HG03520 (cell line): Measurements from ENCODE around the gene FOXJ2.
"Not testable (repeated sequence)": the region's sequence is repeated elsewhere in the genome, so short reads cannot be mapped to it uniquely, and the experiment has no call there.

Source experiments
- ATAC-seq: cut with Tn5 transposase; IDR thresholded peaks from one replicate; pipeline ENCODE4 v1.9.1; 2021; ENCODE audit warnings: mild to moderate bottlenecking, moderate library complexity; ENCODE audit not compliant: unreplicated experiment

The FOXJ2 gene

GRCh38 chr12:8058506-8058905, 26.0 kb downstream of the FOXJ2 start:
- no peak for ATAC-seq

GRCh38 chr12:8064131-8064530, 31.6 kb downstream of the FOXJ2 start:
- ATAC-seq: no peak

- peak; percentile 51 for ATAC-seq
Measured at GRCh38 chr12:8065991-8066594, 33.6 kb downstream of the FOXJ2 start, which contains the start of gene C3AR1. Gene C3AR1 (minus strand): TSS chr12:8066359. CDS start chr12:8060185, 6,174 bp downstream.

- no peak for ATAC-seq
Measured at GRCh38 chr12:8069582-8069981, 37.1 kb downstream of the FOXJ2 start.

DNA sequence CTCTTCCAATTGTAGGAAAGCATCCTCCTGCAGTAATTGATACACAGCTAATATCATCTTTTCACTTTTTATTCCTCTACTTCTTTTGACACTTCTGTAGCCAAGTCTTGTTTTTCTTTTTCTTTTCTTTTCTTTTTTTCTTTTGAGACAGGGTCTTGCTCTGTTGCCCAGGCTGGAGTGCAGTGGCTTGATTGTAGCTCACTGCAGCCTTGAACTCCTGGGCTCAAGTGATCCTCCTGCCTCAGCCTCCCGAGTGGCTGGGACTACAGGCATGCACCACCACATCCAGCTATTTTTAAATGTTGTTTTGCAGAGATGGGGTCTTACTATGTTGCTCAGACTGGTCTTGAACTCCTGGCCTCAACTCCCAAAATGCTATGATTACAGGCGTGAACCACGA, 39.3 kb downstream of the FOXJ2 start:
- ATAC-seq: not testable (repeated sequence)

- no peak for ATAC-seq
Measured at GRCh38 chr12:8075935-8076334, 43.4 kb downstream of the FOXJ2 start.

- no peak for ATAC-seq
Measured at GRCh38 chr12:8076366-8076765, 43.9 kb downstream of the FOXJ2 start.

- no peak for ATAC-seq
Measured at GRCh38 chr12:8077207-8077606, 44.7 kb downstream of the FOXJ2 start.

DNA sequence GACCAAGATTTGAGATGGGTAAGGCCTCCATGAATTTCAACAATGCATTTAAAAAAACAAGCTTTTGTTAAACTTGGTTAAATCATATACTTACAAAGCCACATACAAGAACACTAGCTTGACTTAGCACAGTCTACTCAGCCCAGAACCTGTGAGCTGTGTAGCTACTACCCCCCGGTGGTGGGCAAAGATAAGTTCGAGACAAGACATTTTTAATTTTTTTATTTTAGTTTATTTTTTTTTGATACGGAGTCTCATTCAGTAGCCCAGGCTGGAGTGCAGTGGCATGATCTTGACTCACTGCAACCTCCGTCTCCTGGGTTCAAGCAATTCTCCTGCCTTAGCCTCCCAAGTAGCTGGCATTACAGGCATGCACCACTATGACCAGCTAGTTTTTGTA, 45.9 kb downstream of the FOXJ2 start:
- ATAC-seq: no peak

DNA sequence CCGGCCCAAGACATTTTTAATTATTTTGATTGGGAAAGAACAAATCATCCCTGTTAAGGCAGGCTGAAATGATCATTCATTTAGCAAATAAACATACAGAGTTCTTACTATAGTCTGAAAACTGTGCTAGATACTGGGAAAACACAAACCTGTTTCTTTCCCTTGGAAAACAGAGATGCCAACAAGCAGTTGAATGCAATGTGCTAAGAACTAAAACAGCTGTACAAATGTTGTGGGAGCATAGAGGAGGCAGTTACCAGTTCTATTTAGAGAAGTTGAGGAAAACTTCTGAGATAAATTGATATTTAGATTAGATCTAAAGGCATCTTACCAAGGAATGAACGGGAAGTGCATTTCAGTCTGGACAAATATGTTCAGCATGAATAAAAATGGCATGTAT, 46.4 kb downstream of the FOXJ2 start:
- no peak for ATAC-seq

GRCh38 chr12:8080120-8080519, 47.6 kb downstream of the FOXJ2 start:
- ATAC-seq: no peak

DNA sequence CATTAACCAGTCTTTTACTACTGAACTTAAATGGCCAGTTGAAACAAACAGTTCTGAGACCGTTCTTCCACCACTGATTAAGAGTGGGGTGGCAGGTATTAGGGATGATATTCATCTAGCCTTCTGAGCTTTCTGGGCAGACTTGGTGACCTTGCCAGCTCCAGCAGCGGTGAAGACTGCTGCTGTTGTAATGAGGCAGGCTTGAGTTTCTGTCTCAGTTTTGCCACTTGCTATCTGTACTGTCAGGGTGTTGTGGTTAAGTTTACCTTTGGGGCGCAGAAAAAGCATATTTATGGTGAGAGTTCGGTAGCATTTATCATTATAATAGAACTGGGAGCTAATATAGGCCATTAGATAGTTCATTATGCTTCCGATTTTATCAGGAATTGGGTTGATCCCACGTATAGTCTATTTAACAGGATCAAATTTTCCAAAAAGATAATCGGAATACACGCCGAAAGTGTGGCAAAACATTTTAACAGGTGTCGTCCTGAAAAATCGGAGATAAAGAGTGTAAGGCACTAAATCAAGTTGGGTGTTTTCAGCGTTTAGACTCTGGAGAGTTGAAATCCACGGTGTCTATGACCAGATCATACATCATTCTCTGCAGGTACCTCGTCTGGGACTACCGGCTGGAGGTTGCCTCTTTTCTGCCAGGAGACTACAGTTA, 48.9 kb downstream of the FOXJ2 start:
- ATAC-seq: peak; percentile 21

GRCh38 chr12:8082808-8083100, 50.2 kb downstream of the FOXJ2 start:
- ATAC-seq: no peak

DNA sequence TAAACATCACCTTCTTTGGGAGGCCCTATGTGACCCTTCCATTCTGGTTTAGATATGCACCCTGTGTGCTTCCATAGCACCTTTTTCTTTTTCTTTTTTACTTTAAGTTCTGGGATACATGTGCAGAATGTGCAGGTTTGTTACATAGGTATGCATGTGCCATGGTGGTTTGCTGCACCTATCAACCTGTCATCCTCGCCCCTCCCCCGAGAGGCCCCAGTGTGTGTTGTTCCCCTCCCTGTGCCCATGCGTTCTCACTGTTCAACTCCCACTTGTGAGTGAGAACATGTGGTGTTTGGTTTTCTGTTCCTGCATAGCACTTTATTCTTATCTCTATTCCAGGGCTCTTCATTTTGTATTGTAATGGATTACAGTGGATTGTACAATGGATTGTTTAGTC, 51.8 kb downstream of the FOXJ2 start:
- ATAC-seq: not testable (repeated sequence)

DNA sequence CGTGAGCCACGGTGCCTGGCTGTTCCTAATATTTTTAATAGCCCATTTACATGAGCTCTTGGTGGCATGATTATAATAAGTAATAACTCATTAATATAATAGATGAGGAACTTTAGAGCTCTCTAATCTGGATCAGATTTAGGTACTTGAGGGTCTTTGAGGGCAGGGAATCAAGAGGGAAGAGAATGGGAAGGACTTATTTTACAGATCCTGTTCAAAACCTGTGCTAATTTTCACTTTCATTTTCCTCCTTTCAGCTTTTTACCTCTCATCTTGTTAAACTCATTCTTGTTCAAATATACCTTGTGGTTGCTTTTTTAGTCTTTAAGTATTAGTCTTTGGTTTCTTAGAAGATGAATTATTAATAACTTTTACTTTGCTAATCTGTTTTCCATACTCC, 55.1 kb downstream of the FOXJ2 start:
- ATAC-seq: no peak

GRCh38 chr12:8088574-8088973, 56.1 kb downstream of the FOXJ2 start:
- peak; percentile 61 for ATAC-seq

- not testable (repeated sequence) for ATAC-seq
Measured at GRCh38 chr12:8089277-8089676, 56.8 kb downstream of the FOXJ2 start.

DNA sequence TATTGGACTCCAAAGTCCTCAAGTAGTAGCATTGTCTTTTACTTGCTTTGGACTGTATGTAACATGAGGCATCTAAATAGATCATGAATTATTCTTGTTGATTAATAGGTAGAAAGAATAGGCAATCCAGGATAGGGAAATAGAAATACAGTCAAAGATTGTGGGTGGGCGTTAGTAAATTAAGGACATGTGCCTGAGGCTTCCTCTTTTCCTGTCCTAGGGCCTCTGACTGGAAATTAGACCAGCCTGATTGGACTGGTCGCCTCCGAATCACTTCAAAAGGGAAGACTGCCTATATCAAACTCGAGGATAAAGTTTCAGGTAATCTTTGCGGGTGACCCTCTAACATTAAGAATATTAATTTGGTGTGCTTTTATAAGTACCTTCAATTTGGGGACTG, 57.2 kb downstream of the FOXJ2 start:
- no peak for ATAC-seq

GRCh38 chr12:8093291-8093690, 60.8 kb downstream of the FOXJ2 start:
- no peak for ATAC-seq

DNA sequence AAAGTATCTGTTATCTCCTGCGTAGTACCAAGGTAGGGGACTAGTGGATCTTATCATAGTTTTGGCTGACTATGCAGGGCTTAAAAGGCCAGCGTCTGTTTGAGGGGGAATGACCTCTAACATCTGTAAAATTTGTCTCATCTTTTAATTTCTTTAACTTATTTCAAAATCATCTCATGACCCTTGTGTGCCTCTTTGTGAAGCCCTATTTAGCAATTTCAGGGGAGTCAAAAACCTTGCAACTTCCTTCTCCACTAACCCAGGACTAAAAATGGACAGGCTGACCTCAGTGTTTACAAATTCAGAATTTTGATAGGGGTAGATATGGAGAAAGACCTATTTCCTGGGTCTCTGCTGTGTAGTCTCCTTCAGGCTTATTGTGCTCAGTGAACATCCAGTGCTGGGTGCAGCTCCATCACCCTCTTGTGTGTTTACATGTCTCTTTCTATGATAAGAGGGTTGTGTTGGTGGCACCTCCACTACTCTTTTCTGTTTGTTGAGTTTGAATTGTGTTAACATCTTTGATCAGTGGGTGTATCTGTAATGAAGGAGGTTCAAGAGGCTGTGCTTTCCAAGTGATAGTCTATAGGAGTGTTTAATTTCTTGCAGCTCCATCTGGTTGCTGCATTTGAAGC, 63.9 kb downstream of the FOXJ2 start:
- ATAC-seq: no peak

DNA sequence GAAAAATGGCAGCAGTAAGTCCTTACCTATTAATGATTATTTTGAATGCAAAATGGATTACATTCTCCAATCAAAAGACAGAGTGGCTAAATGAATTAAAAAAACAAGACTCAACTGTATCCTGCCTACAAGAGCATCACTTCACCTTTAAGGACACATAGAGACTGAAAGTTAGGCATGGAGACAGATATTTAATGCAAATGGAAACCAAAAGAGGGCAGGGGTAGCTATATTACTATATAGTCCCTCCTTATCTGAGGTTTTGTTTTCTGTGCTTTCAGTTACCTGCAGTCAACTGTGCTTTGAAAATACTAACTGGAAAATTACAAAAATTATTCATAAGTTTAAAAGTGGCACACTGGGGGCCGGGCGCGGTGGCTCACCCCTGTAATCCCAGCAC, 66.7 kb downstream of the FOXJ2 start:
- no peak for ATAC-seq
